Measurements from ENCODE around the gene ACAN. TPM values are rescaled to one million over a fixed set of nuclear protein-coding genes. Genes with fewer than 3 reads are reported as not detected.

ACAN gene
- total RNA-seq, 1 experiment from 2014 or later, result 0.03 TPM

DNA sequence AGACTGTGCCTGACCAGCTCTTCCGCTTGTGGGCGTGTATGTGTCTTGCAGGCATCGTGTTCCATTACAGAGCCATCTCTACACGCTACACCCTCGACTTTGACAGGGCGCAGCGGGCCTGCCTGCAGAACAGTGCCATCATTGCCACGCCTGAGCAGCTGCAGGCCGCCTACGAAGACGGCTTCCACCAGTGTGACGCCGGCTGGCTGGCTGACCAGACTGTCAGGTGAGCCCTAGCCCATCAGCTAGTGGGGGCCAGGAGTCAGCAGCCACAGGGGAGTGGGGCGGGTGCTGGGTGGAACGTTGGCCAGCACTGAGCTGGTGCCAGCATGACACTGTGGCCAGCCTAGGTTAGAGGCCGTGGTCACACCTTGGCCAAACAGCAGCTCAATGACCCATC is 36.7 kb downstream of the ACAN start:
- CTCF ChIA-PET, result no interaction called here
- in situ Hi-C loops (cut with HindIII; ENCODE audit: low pct_unique_long_range_greater_than_20kb, low sequenced_read_pairs), result no loop called here
- BruUV-seq (replicated peaks), result no TSS peak
- H3K4me1 ChIP-seq (ENCODE audit: control insufficient read depth, insufficient read depth, low read length), result no peaks in the 10 kb centered on the region
- DNase-seq (ENCODE audit: low read depth, low spot score) (no peak), ATAC-seq (no peak)
- TF ChIP-seq POLR2AphosphoS5 (IDR thresholded peaks at IDR 0.05; ENCODE audit: low read depth, low read length) (no peak), TCF7L2 (IDR thresholded peaks at IDR 0.05; ENCODE audit: low read depth, low read length) (no peak), SIN3A (IDR thresholded peaks at IDR 0.05; ENCODE audit: borderline replicate concordance, insufficient read depth, low read depth, low read length) (no peak)
- TF ChIP-seq, protein P1, sequence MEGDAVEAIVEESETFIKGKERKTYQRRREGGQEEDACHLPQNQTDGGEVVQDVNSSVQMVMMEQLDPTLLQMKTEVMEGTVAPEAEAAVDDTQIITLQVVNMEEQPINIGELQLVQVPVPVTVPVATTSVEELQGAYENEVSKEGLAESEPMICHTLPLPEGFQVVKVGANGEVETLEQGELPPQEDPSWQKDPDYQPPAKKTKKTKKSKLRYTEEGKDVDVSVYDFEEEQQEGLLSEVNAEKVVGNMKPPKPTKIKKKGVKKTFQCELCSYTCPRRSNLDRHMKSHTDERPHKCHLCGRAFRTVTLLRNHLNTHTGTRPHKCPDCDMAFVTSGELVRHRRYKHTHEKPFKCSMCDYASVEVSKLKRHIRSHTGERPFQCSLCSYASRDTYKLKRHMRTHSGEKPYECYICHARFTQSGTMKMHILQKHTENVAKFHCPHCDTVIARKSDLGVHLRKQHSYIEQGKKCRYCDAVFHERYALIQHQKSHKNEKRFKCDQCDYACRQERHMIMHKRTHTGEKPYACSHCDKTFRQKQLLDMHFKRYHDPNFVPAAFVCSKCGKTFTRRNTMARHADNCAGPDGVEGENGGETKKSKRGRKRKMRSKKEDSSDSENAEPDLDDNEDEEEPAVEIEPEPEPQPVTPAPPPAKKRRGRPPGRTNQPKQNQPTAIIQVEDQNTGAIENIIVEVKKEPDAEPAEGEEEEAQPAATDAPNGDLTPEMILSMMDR (IDR thresholded peaks at IDR 0.05), result no peak
- TF ChIP-seq, protein P2, sequence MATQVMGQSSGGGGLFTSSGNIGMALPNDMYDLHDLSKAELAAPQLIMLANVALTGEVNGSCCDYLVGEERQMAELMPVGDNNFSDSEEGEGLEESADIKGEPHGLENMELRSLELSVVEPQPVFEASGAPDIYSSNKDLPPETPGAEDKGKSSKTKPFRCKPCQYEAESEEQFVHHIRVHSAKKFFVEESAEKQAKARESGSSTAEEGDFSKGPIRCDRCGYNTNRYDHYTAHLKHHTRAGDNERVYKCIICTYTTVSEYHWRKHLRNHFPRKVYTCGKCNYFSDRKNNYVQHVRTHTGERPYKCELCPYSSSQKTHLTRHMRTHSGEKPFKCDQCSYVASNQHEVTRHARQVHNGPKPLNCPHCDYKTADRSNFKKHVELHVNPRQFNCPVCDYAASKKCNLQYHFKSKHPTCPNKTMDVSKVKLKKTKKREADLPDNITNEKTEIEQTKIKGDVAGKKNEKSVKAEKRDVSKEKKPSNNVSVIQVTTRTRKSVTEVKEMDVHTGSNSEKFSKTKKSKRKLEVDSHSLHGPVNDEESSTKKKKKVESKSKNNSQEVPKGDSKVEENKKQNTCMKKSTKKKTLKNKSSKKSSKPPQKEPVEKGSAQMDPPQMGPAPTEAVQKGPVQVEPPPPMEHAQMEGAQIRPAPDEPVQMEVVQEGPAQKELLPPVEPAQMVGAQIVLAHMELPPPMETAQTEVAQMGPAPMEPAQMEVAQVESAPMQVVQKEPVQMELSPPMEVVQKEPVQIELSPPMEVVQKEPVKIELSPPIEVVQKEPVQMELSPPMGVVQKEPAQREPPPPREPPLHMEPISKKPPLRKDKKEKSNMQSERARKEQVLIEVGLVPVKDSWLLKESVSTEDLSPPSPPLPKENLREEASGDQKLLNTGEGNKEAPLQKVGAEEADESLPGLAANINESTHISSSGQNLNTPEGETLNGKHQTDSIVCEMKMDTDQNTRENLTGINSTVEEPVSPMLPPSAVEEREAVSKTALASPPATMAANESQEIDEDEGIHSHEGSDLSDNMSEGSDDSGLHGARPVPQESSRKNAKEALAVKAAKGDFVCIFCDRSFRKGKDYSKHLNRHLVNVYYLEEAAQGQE (IDR thresholded peaks at IDR 0.05; ENCODE audit: insufficient read depth in 1 of 2, low read depth in 2 of 2, low read length in 1 of 2), result no peak
- intact Hi-C loops (cut with micrococcal nuclease; ENCODE audit: unreplicated experiment), result loop anchor here (10.0 kb wide), 1 partner anchor 355 kb away; no protein-coding TSS in a partner anchor
- H3K36me3 ChIP-seq (ENCODE audit: control insufficient read depth, insufficient read depth, low read length), result no peaks in the 10 kb centered on the region
- POLR2A ChIA-PET, result no interaction called here
- no peak overlapping the region for H3K27ac ChIP-seq (ENCODE audit: low read length)
- H3K4me3 ChIP-seq (ENCODE audit: low read depth in 2 of 2, low read length in 2 of 2), result no peak overlapping the region
- no peaks in the 10 kb centered on the region for H3K9me3 ChIP-seq (ENCODE audit: control insufficient read depth, insufficient read depth, low read depth, low read length)
- no peaks in the 10 kb centered on the region for H3K27me3 ChIP-seq (ENCODE audit: control insufficient read depth, insufficient read depth, low read length)

DNA sequence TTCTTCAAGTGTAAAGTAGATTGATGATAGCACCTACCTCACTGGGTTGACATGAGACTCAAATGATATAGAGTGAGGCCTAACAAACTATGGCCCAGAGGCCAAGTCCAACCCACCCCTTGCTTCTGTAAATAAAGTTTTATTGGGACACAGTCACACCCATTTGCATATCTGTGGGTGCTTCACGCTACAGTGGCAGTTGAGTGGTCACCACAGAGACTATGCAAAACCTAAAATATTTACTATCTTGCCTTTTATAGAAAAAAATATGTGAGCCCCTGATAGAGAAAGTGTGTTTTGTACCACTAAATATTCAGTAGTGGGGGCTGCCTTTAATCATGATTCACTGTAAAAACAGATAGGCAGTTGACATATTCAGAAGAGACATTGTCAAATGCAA is 38.0 kb downstream of the ACAN start:
- intact Hi-C loops (cut with micrococcal nuclease; ENCODE audit: unreplicated experiment), result no loop called here
- POLR2A ChIA-PET, result no interaction called here
- no TSS peak for BruUV-seq (replicated peaks)
- Histone ChIP-seq H3K36me3 (ENCODE audit: control insufficient read depth, insufficient read depth, low read length) (no peaks in the 10 kb centered on the region), H3K9me3 (ENCODE audit: control insufficient read depth, insufficient read depth, low read depth, low read length) (no peaks in the 10 kb centered on the region), H3K4me1 (ENCODE audit: control insufficient read depth, insufficient read depth, low read length) (no peaks in the 10 kb centered on the region), H3K27me3 (ENCODE audit: control insufficient read depth, insufficient read depth, low read length) (no peaks in the 10 kb centered on the region), H3K4me3 (ENCODE audit: low read depth in 2 of 2, low read length in 2 of 2) (no peak overlapping the region), H3K27ac (ENCODE audit: low read length) (no peak overlapping the region)
- TF ChIP-seq, protein P2 (IDR thresholded peaks at IDR 0.05; ENCODE audit: insufficient read depth in 1 of 2, low read depth in 2 of 2, low read length in 1 of 2), result no peak
- TF ChIP-seq SIN3A (IDR thresholded peaks at IDR 0.05; ENCODE audit: borderline replicate concordance, insufficient read depth, low read depth, low read length), result no peak
- no peak for TF ChIP-seq TCF7L2 (IDR thresholded peaks at IDR 0.05; ENCODE audit: low read depth, low read length)
- TF ChIP-seq, protein P1 (IDR thresholded peaks at IDR 0.05), result no peak
- no peak for TF ChIP-seq POLR2AphosphoS5 (IDR thresholded peaks at IDR 0.05; ENCODE audit: low read depth, low read length)
- in situ Hi-C loops (cut with HindIII; ENCODE audit: low pct_unique_long_range_greater_than_20kb, low sequenced_read_pairs), result no loop called here
- no peak for ATAC-seq
- CTCF ChIA-PET, result no interaction called here
- DNase-seq (ENCODE audit: low read depth, low spot score), result no peak

All from Panc1 (cell line).